ENCODE measurements around the gene XRRA1.

Gene XRRA1

GRCh38 chr11:74932169-74932568 lies 16.7 kb downstream of the XRRA1 start:
- no peaks in the 10 kb centered on the region for H3K4me1 ChIP-seq (ENCODE audit: control insufficient read depth, low read depth, low read length)
- no peaks in the 10 kb centered on the region for H3K27me3 ChIP-seq (ENCODE audit: control insufficient read depth, insufficient read depth, low read length)
- H3K27ac ChIP-seq (ENCODE audit: low read length) = no peak overlapping the region
- H3K9ac ChIP-seq (ENCODE audit: low read length) = no peak overlapping the region
- H3K36me3 ChIP-seq (ENCODE audit: control insufficient read depth, low read depth, low read length) = no peaks in the 10 kb centered on the region
- H3K9me3 ChIP-seq (ENCODE audit: control insufficient read depth, low read depth, low read length) = no peaks in the 10 kb centered on the region
- no peak overlapping the region for H3K4me3 ChIP-seq (ENCODE audit: low read length)

- Histone ChIP-seq H3K9ac (ENCODE audit: low read length) (no peak overlapping the region), H3K9me3 (ENCODE audit: control insufficient read depth, low read depth, low read length) (no peaks in the 10 kb centered on the region), H3K27ac (ENCODE audit: low read length) (no peak overlapping the region), H3K36me3 (ENCODE audit: control insufficient read depth, low read depth, low read length) (no peaks in the 10 kb centered on the region), H3K4me1 (ENCODE audit: control insufficient read depth, low read depth, low read length) (no peaks in the 10 kb centered on the region), H3K4me3 (ENCODE audit: low read length) (no peak overlapping the region), H3K27me3 (ENCODE audit: control insufficient read depth, insufficient read depth, low read length) (no peaks in the 10 kb centered on the region)
Observed at GRCh38 chr11:74929431-74930363, 19.2 kb downstream of the XRRA1 start.

GRCh38 chr11:74927496-74927895 lies 21.4 kb downstream of the XRRA1 start:
- Histone ChIP-seq H3K36me3 (ENCODE audit: control insufficient read depth, low read depth, low read length) (no peaks in the 10 kb centered on the region), H3K4me3 (ENCODE audit: low read length) (no peak overlapping the region), H3K9me3 (ENCODE audit: control insufficient read depth, low read depth, low read length) (no peaks in the 10 kb centered on the region), H3K27ac (ENCODE audit: low read length) (no peak overlapping the region), H3K4me1 (ENCODE audit: control insufficient read depth, low read depth, low read length) (no peaks in the 10 kb centered on the region), H3K27me3 (ENCODE audit: control insufficient read depth, insufficient read depth, low read length) (no peaks in the 10 kb centered on the region), H3K9ac (ENCODE audit: low read length) (no peak overlapping the region)

- no peak overlapping the region for H3K9ac ChIP-seq (ENCODE audit: low read length)
Observed at GRCh38 chr11:74926304-74927030, 22.4 kb downstream of the XRRA1 start.

GRCh38 chr11:74925281-74925680 lies 23.6 kb downstream of the XRRA1 start:
- Histone ChIP-seq H3K4me3 (ENCODE audit: low read length) (no peak overlapping the region), H3K9ac (ENCODE audit: low read length) (no peak overlapping the region), H3K27ac (ENCODE audit: low read length) (no peak overlapping the region), H3K4me1 (ENCODE audit: control insufficient read depth, low read depth, low read length) (no peaks in the 10 kb centered on the region), H3K9me3 (ENCODE audit: control insufficient read depth, low read depth, low read length) (no peaks in the 10 kb centered on the region), H3K27me3 (ENCODE audit: control insufficient read depth, insufficient read depth, low read length) (no peaks in the 10 kb centered on the region), H3K36me3 (ENCODE audit: control insufficient read depth, low read depth, low read length) (no peaks in the 10 kb centered on the region)

More at GRCh38 chr11:74926304-74927030, 22.4 kb downstream of the XRRA1 start:
- H3K4me1 ChIP-seq (ENCODE audit: control insufficient read depth, low read depth, low read length) = no peaks in the 10 kb centered on the region
- H3K4me3 ChIP-seq (ENCODE audit: low read length) = no peak overlapping the region
- no peak overlapping the region for H3K27ac ChIP-seq (ENCODE audit: low read length)
- H3K36me3 ChIP-seq (ENCODE audit: control insufficient read depth, low read depth, low read length) = no peaks in the 10 kb centered on the region
- H3K9me3 ChIP-seq (ENCODE audit: control insufficient read depth, low read depth, low read length) = no peaks in the 10 kb centered on the region
- no peaks in the 10 kb centered on the region for H3K27me3 ChIP-seq (ENCODE audit: control insufficient read depth, insufficient read depth, low read length)

GRCh38 chr11:74923125-74923524 lies 25.8 kb downstream of the XRRA1 start:
- H3K4me3 ChIP-seq (ENCODE audit: low read length) = no peak overlapping the region
- no peak overlapping the region for H3K9ac ChIP-seq (ENCODE audit: low read length)
- no peak overlapping the region for H3K27ac ChIP-seq (ENCODE audit: low read length)
- no peaks in the 10 kb centered on the region for H3K9me3 ChIP-seq (ENCODE audit: control insufficient read depth, low read depth, low read length)
- no peaks in the 10 kb centered on the region for H3K4me1 ChIP-seq (ENCODE audit: control insufficient read depth, low read depth, low read length)
- no peaks in the 10 kb centered on the region for H3K27me3 ChIP-seq (ENCODE audit: control insufficient read depth, insufficient read depth, low read length)
- no peaks in the 10 kb centered on the region for H3K36me3 ChIP-seq (ENCODE audit: control insufficient read depth, low read depth, low read length)

- H3K4me3 ChIP-seq (ENCODE audit: low read length) = no peak overlapping the region
- H3K9me3 ChIP-seq (ENCODE audit: control insufficient read depth, low read depth, low read length) = no peaks in the 10 kb centered on the region
- H3K9ac ChIP-seq (ENCODE audit: low read length) = no peak overlapping the region
- H3K27me3 ChIP-seq (ENCODE audit: control insufficient read depth, insufficient read depth, low read length) = no peaks in the 10 kb centered on the region
- H3K4me1 ChIP-seq (ENCODE audit: control insufficient read depth, low read depth, low read length) = no peaks in the 10 kb centered on the region
- H3K27ac ChIP-seq (ENCODE audit: low read length) = no peak overlapping the region
- no peaks in the 10 kb centered on the region for H3K36me3 ChIP-seq (ENCODE audit: control insufficient read depth, low read depth, low read length)
Observed at GRCh38 chr11:74909812-74910211, 39.1 kb downstream of the XRRA1 start.

- Histone ChIP-seq H3K4me1 (ENCODE audit: control insufficient read depth, low read depth, low read length) (no peaks in the 10 kb centered on the region), H3K27me3 (ENCODE audit: control insufficient read depth, insufficient read depth, low read length) (no peaks in the 10 kb centered on the region), H3K36me3 (ENCODE audit: control insufficient read depth, low read depth, low read length) (no peaks in the 10 kb centered on the region), H3K9me3 (ENCODE audit: control insufficient read depth, low read depth, low read length) (no peaks in the 10 kb centered on the region), H3K27ac (ENCODE audit: low read length) (no peak overlapping the region), H3K9ac (ENCODE audit: low read length) (no peak overlapping the region), H3K4me3 (ENCODE audit: low read length) (no peak overlapping the region)
Observed at GRCh38 chr11:74909385-74909784, 39.5 kb downstream of the XRRA1 start.

GRCh38 chr11:74905326-74905725 lies 43.6 kb downstream of the XRRA1 start:
- Histone ChIP-seq H3K4me1 (ENCODE audit: control insufficient read depth, low read depth, low read length) (no peaks in the 10 kb centered on the region), H3K27me3 (ENCODE audit: control insufficient read depth, insufficient read depth, low read length) (no peaks in the 10 kb centered on the region), H3K9me3 (ENCODE audit: control insufficient read depth, low read depth, low read length) (peaks cover 20% of the 10 kb centered on the region), H3K27ac (ENCODE audit: low read length) (no peak overlapping the region), H3K4me3 (ENCODE audit: low read length) (no peak overlapping the region), H3K9ac (ENCODE audit: low read length) (no peak overlapping the region), H3K36me3 (ENCODE audit: control insufficient read depth, low read depth, low read length) (no peaks in the 10 kb centered on the region)

- Histone ChIP-seq H3K27me3 (ENCODE audit: control insufficient read depth, insufficient read depth, low read length) (no peaks in the 10 kb centered on the region), H3K4me1 (ENCODE audit: control insufficient read depth, low read depth, low read length) (no peaks in the 10 kb centered on the region), H3K9ac (ENCODE audit: low read length) (no peak overlapping the region), H3K27ac (ENCODE audit: low read length) (no peak overlapping the region), H3K4me3 (ENCODE audit: low read length) (no peak overlapping the region), H3K9me3 (ENCODE audit: control insufficient read depth, low read depth, low read length) (peaks cover 34% of the 10 kb centered on the region), H3K36me3 (ENCODE audit: control insufficient read depth, low read depth, low read length) (no peaks in the 10 kb centered on the region)
Observed at GRCh38 chr11:74902342-74902741, 46.5 kb downstream of the XRRA1 start.

GRCh38 chr11:74896311-74896710 lies 52.6 kb downstream of the XRRA1 start:
- H3K9ac ChIP-seq (ENCODE audit: low read length) = no peak overlapping the region
- no peak overlapping the region for H3K27ac ChIP-seq (ENCODE audit: low read length)
- H3K27me3 ChIP-seq (ENCODE audit: control insufficient read depth, insufficient read depth, low read length) = no peaks in the 10 kb centered on the region
- H3K4me1 ChIP-seq (ENCODE audit: control insufficient read depth, low read depth, low read length) = no peaks in the 10 kb centered on the region
- peaks cover 35% of the 10 kb centered on the region for H3K9me3 ChIP-seq (ENCODE audit: control insufficient read depth, low read depth, low read length)
- no peaks in the 10 kb centered on the region for H3K36me3 ChIP-seq (ENCODE audit: control insufficient read depth, low read depth, low read length)
- H3K4me3 ChIP-seq (ENCODE audit: low read length) = no peak overlapping the region
